ENCODE measurements around the gene PNRC2.

PNRC2 gene

DNA sequence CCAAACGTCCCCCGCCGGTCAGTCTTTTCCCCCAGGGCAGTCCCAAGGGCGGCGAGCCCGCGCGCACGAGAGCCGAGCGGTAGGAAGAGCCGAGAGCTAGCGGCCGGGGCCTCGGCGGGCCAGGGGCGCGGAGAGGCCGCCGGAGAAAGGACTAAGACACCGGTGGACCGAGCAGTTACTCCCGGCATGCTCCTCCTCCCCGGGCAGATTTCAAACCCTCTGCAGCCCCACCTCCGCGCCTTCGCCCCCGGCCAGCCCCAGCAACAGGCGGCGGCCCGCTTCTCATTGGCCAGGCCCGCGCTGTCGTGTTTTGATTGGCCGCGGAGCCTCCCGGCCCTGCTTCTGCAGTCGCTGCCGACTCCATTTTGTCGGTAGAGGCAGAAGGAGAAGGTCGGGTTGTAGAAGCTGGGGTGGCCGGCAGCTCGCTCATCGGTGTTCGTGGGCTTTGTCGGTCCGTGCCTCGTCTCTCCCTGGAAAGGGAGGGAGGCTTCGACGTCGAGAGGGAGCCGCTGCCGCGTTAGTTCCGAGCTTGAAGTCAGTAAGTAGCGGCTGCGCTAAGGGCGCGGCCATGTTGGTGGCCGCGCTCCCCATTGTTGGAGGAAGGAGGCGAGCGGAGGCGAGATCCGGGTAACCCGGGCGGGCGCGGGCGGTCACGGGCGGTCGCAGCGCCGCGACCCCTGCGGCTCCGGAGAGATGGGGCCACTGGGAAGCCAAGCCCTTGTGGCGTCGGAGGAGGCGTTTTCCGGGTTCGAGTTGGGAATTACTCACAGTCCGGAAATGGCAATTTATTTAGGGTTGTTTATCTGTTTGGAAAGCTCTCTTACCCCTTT, at the start of gene PNRC2:
Gene PNRC2 (plus strand): TSS at position 368 of the 830 bp plus-strand sequence. CDS start 1,630 bp downstream, outside the sequence.
- DNase-seq = peak; percentile 95

DNA sequence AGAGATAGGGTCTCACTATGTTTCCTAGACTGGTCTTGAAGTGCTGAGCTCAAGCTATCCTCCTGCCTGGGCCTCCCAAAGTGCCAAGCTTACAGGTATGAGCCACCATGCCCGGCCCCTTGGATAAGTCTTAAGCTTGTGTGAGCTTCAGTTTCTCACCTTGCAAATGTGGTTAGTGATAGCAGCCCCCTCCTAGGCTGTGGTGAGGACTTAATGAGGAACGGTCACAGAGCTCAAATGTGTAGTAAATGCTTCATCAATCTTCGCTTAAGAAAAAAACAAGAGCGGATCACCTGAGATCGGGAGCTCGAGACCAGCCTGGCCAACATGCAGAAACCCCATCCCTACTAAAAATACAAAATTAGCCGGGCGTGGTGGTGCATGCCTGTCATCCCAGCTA, 49.5 kb upstream of the PNRC2 start:
- DNase-seq = no peak

DNA sequence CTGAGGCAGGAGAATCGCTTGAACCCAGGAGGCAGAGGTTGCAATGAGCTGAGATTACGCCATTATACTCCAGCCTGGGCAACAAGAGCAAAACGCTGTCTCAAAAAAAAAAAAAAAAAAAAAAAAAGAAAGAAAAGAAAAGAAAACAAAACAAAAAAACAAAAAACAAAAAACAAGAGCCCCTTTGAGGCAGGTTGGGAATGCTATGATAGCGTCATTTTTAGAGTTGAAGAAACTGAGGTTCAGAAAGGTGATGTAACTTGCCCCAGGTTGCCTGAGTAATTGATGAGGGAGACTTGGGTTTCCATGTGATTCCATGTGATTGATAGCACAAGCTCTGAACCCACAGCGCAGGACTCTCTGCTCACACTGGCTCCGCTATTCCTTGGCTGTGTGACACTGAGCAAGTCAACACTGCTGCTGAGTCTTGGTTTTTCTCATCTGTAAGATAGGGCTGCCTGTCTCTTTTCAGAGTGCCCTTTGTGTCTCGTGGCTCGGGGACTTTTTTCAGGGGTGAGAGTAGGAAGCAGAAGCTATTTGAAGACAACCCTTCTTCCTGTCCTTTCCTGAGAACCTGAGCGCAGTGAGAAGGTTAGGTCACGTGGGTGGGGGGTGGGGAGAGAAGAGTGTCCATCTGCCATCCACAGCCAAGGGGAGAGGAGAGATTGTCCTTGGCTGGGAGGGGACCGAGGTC, 48.9 kb upstream of the PNRC2 start:
- no peak for DNase-seq

- no peak for DNase-seq
Measured at GRCh38 chr1:23911921-23912320, 47.7 kb upstream of the PNRC2 start.

DNA sequence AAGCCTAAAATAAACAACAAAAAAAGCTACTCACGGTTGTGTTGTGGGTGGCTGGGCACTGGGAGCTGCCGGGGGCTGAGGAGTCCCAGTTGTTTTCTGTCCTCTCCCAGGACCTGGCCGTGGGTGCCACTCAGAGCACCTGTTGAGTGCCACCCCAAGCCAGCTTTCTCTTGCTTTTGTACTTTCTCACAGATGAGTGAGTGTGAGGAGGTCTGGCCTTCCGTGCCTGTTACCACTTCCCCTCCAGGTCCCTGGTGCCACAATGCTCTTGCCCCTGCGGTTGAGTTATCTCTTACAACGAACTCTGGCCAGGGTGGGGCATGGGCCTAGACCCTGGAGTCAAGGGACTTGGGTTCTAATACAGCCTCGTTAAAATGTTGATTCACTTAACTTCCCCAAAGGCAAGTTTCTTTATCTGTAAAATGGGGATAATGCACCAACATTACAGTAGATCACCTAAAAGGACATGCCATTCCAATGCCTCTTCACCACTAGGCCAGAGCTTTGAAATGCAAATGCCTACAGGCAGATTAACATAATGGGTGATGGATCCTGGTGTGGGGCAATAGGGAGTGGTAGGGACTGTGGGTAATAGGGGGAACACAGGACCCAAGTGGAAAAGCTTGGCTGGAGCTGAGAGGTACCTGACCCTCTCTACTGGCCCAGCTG, 46.3 kb upstream of the PNRC2 start, which contains the start of gene CNR2:
Gene CNR2 (minus strand): TSS at position 151 of the 669 bp plus-strand sequence. CDS start 37,745 bp downstream, outside the sequence.
- DNase-seq = peak; percentile 26

GRCh38 chr1:23914921-23915320, 44.7 kb upstream of the PNRC2 start:
- no peak for DNase-seq

DNA sequence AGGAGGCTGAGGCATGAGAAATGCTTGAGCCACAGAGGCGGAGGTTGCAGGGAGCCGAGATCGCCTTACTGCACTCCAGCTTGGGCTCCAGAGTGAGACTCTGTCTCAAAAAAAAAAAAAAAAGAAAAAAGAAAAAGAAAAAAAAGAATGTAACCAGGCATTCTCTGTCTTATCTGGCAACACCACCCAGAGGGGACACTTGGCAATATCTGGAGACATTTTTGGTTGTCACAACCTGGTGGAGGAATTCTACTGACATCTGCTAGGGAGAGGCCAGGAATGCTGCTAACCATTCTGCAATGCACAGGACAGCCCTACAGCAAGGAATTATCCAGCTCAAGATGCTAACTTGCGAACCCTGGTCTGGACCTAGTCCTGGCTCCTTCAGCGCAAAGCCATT, 44.2 kb upstream of the PNRC2 start:
- DNase-seq = no peak

- DNase-seq = peak; percentile 60
Measured at GRCh38 chr1:23916209-23917131, 43.2 kb upstream of the PNRC2 start.

- DNase-seq = no peak
Measured at GRCh38 chr1:23922321-23922943, 37.2 kb upstream of the PNRC2 start.

DNA sequence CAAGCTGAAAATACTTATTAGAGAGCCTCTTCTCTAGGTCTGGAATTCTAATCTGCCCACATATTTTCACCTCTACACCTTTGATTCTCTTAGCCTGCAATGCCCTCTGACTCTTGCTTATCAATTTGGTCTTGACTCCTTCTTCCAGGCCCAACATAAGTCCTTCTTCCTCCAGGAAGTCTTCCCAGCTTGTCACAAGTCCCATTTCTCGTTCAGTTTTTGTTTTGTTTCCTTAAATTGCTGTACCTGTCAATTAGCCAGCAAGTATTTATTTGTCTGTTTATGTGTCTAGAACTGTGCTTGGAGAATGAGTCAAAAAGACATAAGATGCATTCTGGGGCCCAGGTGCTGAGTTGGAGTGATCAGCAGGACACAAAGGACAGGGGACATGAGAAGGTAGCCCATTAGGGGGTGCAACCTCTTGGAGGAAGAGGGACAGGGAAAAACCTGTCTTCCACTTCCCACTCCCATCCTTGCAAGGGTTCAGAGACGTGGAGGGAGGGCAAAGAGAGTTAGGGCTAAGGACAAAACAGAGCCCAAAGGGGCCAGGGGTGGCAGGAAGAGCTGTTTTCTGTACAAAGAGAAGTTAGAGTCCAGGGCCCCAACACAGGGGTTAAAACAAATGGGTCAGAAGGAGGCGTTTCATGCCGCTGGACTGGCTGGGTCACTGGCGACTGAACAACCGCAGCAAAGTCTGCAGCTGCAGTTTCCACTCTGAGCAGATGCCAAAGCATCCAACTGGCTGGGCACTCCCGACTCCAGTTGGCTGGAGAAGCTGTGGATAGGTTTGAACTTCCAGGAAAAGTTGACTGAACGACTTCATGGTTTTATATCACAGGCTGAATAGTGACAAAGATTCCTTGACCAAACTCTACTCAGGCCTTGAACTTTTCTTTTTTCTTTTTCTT, 35.8 kb upstream of the PNRC2 start:
- DNase-seq = no peak

- DNase-seq = no peak
Measured at GRCh38 chr1:23924601-23925000, 35.0 kb upstream of the PNRC2 start.

GRCh38 chr1:23925279-23925678, 34.3 kb upstream of the PNRC2 start:
- no peak for DNase-seq

GRCh38 chr1:23927097-23927496, 32.5 kb upstream of the PNRC2 start:
- no peak for DNase-seq

GRCh38 chr1:23928789-23929188, 30.8 kb upstream of the PNRC2 start:
- no peak for DNase-seq

DNA sequence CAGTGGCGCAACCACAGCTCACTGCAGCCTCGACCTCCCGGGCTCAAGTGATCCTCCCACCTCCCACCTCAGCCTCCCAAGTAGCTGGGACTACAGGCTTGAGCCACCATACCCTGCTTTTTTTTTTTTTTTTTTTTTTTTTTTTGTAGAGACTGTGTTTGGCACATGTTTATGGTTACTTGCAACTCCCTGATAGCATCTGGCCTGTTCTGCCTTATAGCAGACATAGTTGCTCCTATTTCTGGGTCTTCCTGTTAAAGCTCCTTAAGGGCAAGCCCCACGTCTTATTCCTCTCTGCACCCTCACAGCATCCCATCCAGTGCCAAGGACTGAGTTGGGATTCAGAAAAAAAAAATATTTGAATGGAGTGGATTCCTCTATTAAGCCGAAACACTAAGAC, 29.4 kb upstream of the PNRC2 start:
- no peak for DNase-seq

DNA sequence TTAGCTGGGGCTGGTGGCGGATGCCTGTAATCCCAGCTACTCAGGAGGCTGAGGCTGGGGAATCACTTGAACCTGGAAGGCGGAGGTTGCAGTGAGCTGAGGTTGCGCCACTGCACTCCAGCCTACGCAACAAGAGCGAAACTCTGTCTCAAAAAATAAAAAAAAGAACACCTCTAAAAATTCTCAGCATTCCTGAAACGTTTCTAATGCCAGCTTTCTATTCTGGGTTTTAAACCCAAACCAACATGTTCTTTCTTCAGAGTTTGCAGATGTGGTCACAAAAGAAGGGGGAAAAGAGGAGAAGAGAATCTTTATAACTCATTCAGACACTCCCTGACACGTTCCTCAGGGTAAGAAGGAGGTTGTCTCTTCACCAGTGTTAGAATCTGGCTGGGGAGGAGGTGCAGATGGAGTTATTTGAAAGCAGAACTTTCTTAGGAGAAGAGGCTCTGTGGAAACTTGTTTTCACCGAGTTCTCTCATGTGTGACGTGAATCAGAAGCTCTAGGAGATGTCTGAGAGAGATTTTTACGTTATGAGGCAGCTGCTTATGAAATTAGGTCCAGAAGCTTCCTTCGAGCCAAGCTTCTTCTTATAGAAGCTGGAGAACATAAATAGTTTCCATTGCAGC, 28.7 kb upstream of the PNRC2 start:
- no peak for DNase-seq

DNA sequence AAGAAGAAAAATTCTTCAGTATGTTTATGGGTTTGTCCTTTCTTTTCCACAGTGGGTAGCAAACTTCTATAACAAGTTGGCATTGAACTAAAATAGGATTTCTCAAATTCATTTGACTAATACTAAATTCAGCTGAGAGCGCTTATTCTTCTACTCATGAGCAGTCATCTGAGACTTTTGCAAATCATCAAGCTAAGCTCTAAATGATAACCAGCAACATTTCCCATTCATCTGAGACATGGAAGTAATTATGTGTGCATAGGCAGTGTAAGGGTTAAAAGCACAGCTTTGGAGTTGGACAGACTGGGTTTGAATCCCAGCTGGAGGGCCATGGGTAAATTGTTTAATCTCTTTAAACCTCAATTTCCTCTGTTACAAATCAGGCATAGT, 28.1 kb upstream of the PNRC2 start:
- DNase-seq = no peak

DNA sequence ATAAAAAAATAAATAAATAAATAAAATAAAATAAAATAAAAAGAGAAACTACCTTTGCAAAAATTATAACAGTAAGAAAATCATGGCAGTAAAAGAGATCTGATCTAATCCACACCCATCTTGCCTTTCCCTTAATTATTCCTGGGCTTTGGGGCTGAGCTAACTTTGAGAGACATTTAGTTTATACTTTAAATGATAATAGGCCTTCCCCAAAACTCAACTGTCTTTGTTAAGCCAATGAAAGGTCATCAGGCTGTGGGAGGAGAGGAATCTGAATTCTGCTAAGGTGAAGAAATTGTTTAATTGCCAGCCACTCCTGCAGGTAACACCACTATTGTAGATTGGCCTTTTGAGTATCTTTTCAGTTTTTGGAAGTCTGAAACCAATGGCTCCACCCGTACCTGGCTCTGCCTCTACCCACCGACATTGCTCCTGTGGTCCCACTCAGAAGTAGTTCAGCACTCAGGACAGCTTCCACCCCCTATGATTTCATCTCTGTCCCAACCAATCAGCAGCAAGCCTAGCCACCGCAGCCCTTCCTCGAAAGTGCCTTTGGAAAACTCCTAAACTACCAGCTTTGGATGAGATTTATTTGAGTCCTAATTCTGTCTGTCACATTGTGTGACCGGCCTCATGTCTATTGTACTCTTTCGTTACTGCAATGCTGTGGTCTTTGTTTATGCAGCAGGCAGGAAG, 23.0 kb upstream of the PNRC2 start:
- DNase-seq = no peak

DNA sequence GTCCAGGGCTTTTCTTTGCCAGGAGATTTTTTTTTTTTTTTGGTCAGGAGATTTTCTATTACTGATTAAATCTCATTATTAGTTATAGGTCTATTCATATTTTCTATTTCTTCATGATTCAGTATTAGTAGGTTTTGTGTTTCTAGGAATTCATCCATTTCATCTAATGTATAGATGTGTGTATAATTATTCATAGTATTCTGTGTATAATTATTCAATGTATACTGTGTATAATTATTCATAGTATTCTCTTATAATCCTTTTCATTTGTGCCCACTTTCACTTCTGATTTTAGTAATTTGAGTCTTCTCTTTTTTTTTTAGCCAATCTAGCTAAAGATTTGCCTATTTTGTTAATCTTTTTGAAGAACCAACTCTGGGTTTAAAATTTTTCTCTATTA, 12.3 kb upstream of the PNRC2 start:
- DNase-seq = no peak

- DNase-seq = no peak
Measured at GRCh38 chr1:23953020-23953419, 6.6 kb upstream of the PNRC2 start.

Data from activated CD8-positive, alpha-beta memory T cell treated with anti-CD3 and anti-CD28 coated beads, Interleukin-2, amount 50 U/mL, for 4 hours (primary cell).